Activated T-helper 9 cell treated with anti-CD3 and anti-CD28 coated beads, Interleukin-2, amount 50 U/mL, for 16 hours (primary cell): Measurements from ENCODE around the gene CORO1A.
"Not testable (repeated sequence)": the region's sequence is repeated elsewhere in the genome, so short reads cannot be mapped to it uniquely, and the experiment has no call there.

Experiments used
- DNase-seq: peaks from one replicate; pipeline ENCODE4 v3.0.0-alpha.2; 2020; ENCODE audit warnings: low read depth

Gene CORO1A

GRCh38 chr16:30183233-30184095 is at the start of gene CORO1A:
TSS of gene CORO1A (plus strand) at chr16:30183602. CDS start at chr16:30185210, 1,608 bp downstream.
- peak; percentile 75 for DNase-seq

GRCh38 chr16:30136971-30137605 is 46.3 kb upstream of the CORO1A start:
- DNase-seq = no peak

- no peak for DNase-seq
These were observed 45.5 kb upstream of the CORO1A start for GRCh38 chr16:30137897-30138296.

DNA sequence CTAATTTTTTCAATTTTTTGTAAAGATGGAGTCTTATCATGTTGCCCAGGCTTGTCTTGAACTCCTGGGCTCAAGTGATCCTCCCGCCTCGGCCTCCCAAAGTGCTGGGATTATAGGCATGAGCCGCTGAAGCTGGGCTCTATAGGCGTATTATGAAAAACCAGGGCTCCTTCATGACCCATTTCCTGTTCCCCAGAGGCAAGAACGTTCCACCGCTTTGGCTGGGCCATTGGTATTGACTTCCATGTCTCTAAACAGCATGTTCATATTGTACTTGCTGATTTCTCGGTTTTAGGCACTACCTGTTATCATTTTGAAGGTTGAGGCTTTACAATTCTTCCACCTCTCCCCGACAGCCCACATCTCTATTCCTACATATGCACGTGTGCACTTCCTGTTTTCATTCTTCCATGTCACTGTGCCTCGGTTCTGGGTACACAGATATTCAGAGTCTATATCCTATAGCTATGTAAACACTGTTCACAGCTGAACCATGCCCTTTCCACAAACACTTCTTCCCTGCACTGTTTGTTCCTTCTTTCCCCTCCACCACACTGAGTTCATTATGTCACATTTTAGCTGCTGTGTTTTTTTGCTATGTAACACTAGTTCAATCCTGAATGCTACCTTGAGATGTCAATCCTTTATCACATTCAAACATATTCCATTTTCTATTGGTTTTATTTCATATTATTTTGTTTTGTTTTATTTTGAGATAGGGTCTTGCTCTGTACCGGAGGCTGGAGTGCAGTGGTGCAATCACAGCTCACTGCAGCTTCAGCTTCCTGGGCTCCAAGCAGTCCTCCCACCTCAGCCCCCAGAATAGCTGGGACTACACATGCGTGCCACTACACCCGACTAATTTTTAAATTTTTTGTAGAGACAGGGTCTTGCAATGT is 43.6 kb upstream of the CORO1A start:
- DNase-seq = no peak

DNA sequence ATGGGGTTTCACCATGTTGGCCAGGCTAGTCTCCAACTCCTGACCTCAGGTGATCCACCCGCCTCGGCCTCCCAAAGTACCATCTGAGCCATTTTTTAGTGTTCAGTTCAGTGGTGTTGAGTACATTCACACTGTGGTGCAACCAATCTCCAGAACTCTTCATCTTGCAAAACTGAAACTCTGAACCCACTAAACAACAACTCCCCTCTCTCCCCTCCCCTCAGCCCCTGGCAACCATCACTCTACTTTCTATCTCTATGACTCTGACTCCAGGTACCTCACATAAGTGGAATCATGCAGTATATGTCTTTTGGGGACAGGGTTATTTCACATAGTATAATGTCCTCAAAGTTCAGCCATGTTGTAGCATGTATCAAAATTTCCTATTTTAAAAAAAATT is 41.7 kb upstream of the CORO1A start:
- no peak for DNase-seq

DNA sequence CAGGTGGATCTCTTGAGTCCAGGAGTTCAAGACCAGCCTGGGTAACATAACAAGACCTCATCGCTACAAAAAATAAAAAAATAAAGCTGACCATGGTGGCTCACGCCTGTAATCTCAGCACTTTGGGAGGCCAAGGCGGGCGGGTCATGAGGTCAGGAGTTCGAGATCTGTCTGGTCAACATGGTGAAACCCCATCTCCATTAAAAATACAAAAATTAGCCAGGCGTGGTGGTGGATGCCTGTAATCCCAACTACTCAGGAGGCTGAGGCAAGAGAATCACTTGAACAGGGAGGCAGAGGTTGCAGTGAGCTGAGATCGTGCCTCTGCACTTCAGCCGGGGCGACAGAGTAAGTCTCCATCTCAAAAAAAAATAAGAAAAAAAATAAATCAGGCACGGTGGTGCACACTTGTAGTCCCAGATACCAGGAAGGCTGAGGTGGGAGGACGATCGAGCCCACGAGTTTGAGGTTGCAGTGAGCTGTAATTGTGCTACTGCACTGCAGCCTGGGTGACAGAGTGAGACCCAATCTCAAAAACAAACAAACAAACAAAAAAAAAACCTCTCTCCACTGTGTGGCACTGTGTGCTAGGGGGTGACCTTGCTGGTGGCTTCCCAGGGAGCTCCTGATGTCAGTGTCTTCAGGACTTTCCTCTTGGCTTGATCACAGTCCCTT is 40.6 kb upstream of the CORO1A start:
- no peak for DNase-seq

GRCh38 chr16:30143347-30143702 is 40.1 kb upstream of the CORO1A start:
- no peak for DNase-seq

DNA sequence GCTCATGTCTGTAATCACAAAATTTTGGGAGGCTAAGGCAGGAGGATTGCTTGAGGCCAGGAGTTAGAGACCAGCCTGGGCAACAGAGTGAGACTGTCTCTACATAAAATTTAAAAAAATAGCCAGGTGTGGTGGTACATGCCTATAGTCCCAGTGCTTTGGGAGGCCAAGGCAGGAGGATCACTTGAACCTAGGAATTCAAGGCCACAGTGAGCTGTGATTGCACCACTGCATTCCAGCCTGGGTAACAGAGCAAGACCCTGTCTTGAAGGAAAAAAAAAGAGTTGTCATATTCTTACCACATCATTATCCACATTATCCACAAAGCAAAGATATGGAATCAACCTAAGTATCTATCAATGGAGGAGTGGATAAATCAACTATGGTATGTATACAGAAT is 39.4 kb upstream of the CORO1A start:
- DNase-seq = no peak

DNA sequence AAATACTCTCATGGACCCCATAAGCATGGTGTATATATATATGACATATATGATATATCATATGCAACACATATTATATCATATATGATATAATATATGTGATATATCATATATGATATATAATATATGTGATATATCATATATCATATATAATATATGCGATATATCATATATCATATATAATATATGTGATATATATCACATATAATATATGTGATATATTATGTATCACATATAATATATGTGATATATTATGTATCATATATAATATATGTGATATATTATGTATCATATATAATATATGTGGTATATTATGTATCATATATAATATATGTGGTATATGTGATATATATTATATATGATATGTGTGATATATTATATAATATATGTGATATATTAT is 38.5 kb upstream of the CORO1A start:
- DNase-seq = no peak

GRCh38 chr16:30145657-30146056 is 37.7 kb upstream of the CORO1A start:
- no peak for DNase-seq

DNA sequence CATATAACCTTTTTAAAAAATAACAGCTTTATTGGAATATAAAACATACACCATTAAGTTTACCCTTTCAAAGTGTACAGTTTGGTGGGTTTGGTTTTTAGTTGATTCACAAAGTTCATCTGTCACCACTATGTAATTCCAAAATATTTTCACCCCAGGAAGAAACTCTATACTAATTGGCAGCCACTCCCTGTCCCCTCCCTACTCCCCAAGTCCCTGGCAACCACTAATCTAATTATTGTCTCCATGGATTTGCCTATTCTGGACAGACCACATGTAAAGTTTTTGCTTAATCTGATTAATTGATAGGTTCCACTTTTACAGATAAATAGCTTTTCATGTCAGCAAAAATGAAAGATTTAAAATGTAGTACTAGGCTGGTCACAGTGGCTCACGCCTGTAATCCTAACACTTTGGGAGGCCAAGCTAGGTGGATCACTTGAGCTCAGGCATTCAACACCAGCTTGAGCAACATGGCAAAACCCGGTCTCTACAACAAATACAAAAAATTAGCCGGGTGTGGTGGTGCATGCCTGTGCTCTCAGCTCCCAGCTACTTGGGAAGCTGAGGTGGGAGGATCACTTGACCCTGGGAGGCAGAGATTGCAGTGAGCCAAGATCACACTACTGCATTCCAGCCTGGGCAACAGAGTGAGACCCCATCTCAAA is 35.4 kb upstream of the CORO1A start:
- DNase-seq = no peak

- DNase-seq = no peak
These were observed 34.0 kb upstream of the CORO1A start for GRCh38 chr16:30149250-30149930.

DNA sequence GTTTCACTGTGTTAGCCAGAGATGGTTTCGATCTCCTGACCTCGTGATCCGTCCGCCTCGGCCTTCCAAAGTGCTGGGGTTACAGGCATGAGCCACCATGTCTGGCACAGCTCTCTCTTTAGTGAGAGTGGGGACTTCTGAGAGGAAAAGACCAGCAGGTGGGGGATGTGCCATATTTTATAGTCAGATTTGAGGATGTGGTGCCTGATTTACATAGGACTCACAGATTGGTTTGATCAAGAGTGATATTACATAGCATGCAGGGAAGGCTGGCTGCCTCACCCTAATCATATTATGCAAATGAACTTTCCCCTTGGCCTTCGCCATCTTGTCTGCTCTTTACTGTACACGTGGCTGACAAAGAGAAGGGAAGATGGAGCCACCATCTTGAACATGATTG is 32.3 kb upstream of the CORO1A start:
- no peak for DNase-seq

DNA sequence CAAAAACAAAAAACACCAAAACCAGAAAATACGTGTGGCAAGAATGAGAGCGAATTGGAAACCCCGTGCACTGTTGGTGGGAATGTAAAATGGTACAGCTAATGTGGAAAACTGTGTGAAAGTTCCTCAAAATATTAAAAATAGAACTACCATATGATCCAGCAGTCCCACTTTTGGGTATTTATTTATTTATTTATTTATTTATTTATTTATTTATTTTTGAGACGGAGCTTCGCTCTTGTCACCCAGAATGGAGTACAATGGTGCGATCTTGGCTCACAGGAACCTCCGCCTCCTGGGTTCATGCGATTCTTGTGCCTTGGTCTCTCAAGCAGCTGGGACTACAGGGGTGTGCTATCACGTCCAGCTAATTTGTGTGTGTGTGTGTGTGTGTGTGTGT is 30.9 kb upstream of the CORO1A start:
- no peak for DNase-seq

DNA sequence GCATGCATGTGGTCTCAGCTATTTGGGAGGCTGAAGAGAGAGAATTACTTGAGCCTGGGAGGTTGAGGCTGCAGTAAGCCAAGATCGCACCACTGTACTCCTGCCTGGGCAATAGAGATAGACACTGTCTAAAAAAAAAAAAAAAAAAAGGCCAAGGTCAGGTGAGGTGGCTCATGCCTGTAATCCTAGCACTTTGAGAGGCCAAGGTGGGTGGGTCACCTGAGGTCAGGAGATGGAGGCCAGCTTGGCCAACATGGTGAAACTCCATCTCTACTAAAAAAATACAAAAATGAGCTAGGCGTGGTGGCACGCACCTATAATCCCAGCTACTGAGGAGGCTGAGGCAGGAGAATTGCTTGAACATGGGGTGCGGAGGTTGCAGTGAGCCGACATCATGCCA is 28.2 kb upstream of the CORO1A start:
- no peak for DNase-seq

- no peak for DNase-seq
These were observed 26.2 kb upstream of the CORO1A start for GRCh38 chr16:30157214-30157613.

DNA sequence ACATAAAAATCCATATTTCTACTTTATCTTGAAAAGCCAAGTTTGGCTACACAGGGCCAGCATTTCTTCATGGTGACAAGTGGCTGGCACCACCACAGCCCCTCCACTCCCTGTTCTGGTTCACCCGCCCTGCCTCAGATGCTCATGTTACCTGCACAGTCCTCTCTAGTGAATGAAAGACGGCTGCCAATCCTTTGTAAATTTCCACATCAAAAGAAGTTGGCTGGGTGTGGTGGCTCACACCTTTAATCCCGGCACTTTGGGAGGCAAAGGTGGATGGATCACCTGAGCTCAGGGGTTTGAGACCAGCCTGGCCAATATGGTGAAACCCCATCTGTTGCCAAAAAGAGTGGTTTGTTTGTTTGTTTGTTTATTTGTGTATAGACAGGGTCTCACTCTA is 19.9 kb upstream of the CORO1A start:
- DNase-seq = no peak

DNA sequence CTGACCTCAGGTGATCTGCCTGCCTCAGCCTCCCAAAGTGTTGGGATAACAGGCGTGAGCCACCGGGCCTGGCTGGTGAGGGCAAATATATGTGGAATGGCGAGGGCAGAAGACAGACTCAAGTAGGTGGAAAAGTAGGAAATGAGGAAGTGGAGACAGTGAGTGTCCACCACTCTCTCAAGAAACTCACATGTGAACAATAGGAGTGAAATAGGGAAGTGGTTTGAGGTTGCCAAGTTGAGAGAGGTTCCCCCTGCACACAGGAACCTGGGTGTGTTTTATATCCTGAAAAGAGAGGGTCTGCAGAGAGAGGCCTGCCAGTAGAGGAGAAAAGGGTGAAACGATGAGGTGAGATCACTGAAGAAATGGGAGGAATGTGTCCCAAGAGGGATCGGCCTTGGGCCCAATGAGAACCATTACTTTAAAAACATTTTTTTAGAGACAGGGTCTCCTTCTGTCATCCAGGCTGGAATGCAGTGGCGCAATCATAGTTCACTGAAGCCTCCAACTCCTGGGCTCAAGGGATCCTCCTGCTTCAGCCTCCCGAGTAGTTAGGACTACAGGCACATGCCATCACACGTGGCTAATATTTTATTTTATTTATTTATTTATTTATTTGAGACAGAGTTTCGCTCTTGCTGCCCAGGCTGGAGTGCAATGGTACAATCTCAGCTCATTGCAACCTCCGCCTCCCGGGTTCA is 17.1 kb upstream of the CORO1A start:
- DNase-seq = no peak

DNA sequence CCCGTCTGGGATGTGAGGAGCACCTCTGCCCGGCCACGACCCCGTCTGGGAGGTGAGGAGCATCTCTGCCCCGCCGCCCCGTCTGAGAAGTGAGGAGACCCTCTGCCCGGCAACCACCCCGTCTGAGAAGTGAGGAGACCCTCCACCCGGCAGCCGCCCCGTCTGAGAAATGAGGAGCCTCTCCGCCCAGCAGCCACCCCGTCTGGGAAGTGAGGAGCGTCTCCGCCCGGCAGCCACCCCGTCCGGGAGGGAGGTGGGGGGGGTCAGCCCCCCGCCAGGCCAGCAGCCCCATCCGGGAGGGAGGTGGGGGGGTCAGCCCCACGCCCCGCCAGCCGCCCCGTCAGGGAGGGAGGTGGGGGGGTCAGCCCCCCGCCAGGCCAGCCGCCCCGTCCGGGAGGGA is 14.7 kb upstream of the CORO1A start:
- DNase-seq = not testable (repeated sequence)

GRCh38 chr16:30169416-30169815 is 14.0 kb upstream of the CORO1A start:
- DNase-seq = not testable (repeated sequence)
